Thyroid gland (tissue), 4 donors: ENCODE measurements around the gene KLK1.

ENCODE experiments used
- POLR2A ChIP-seq, 2 donors: fragments of 450-650 bp; IDR thresholded peaks; one replicate each; pipeline ENCODE4 v1.6.1; 2017; ENCODE audit warnings: antibody characterized with exemption in 2 of 2, mild to moderate bottlenecking in 2 of 2, moderate library complexity in 1 of 2
- TF ChIP-seq, protein P1 (sequence below), 6 experiments: fragments of 200-600 bp in 3 of 6; fragments of 450-650 bp in 3 of 6; sonication (generic) in 3 of 6; IDR thresholded peaks; one replicate each; pipeline ENCODE4 v1.5.1; 2016 to 2019; ENCODE audit warnings: antibody characterized with exemption in 6 of 6, mild to moderate bottlenecking in 2 of 6, inconsistent platforms in 1 of 6, moderate library complexity in 1 of 6

DNA sequence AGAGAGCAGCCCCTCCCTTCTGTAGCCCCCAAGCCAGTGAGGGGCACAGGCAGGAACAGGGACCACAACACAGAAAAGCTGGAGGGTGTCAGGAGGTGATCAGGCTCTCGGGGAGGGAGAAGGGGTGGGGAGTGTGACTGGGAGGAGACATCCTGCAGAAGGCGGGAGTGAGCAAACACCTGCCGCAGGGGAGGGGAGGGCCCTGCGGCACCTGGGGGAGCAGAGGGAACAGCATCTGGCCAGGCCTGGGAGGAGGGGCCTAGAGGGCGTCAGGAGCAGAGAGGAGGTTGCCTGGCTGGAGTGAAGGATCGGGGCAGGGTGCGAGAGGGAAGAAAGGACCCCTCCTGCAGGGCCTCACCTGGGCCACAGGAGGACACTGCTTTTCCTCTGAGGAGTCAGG, 35.3 kb upstream of the KLK1 start:
- TF ChIP-seq, protein P1, sequence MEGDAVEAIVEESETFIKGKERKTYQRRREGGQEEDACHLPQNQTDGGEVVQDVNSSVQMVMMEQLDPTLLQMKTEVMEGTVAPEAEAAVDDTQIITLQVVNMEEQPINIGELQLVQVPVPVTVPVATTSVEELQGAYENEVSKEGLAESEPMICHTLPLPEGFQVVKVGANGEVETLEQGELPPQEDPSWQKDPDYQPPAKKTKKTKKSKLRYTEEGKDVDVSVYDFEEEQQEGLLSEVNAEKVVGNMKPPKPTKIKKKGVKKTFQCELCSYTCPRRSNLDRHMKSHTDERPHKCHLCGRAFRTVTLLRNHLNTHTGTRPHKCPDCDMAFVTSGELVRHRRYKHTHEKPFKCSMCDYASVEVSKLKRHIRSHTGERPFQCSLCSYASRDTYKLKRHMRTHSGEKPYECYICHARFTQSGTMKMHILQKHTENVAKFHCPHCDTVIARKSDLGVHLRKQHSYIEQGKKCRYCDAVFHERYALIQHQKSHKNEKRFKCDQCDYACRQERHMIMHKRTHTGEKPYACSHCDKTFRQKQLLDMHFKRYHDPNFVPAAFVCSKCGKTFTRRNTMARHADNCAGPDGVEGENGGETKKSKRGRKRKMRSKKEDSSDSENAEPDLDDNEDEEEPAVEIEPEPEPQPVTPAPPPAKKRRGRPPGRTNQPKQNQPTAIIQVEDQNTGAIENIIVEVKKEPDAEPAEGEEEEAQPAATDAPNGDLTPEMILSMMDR (IDR thresholded peaks at IDR 0.05), result no peak
- no peak for TF ChIP-seq POLR2A (IDR thresholded peaks at IDR 0.05)
